ENCODE measurements around the gene C1QTNF6.

C1QTNF6 gene

GRCh38 chr22:37190262-37190780 is 2.3 kb upstream of the C1QTNF6 start:
- DNase-seq: no peak

DNA sequence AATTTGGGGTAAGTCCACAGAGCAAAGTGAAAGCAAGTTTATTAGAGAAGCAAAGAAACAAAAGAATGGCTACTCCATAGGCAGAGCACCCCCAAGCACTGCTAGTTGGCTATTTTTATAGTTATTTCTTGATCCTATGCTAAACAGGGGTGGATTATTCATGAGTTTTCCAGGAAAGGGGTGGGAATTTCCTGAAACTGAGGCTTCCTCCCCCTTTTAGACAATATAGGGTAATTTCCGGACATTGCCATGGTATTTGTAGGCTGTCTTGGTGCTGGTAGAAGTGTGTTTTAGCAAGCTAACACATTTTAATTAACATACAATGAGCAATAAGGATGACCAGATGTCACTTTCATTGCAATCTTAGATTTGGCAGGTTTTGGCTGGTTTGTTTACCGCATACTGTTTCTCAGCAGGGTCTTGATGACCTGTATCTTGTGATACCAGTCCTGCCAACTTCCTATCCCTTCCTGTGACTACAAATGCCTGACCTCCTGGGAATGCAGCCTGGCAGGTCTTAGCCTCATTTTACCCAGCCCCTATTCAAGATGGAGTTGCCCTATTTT is 937 bp upstream of the C1QTNF6 start:
- no peak for DNase-seq

- no peak for DNase-seq
These were observed 526 bp downstream of the C1QTNF6 start for GRCh38 chr22:37187552-37187890.

DNA sequence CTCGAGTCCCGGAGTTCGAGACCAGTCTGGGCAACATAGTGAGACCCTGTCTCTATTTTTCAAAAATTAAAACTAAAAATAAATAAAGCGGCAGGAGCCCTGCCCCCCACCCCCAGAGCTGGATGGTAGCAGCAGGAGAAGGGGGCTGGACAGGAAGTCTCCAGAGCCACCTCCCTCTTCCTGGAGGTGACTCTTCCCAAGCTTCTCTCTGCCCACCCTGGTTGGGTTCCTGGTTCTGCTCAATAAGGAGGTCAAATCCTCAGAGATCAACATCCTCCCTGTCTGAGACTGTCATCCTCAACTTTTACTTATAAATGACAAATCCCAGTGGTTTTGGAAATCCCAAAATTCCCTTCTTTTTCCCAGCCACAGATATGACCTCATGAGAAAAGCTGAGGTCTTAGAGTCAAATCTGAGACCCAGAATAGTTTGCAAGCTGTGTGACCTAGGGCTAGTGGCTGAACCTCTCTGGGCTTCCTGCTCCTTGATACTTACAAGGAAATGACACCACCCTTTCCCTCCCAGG is 987 bp downstream of the C1QTNF6 start:
- no peak for DNase-seq

DNA sequence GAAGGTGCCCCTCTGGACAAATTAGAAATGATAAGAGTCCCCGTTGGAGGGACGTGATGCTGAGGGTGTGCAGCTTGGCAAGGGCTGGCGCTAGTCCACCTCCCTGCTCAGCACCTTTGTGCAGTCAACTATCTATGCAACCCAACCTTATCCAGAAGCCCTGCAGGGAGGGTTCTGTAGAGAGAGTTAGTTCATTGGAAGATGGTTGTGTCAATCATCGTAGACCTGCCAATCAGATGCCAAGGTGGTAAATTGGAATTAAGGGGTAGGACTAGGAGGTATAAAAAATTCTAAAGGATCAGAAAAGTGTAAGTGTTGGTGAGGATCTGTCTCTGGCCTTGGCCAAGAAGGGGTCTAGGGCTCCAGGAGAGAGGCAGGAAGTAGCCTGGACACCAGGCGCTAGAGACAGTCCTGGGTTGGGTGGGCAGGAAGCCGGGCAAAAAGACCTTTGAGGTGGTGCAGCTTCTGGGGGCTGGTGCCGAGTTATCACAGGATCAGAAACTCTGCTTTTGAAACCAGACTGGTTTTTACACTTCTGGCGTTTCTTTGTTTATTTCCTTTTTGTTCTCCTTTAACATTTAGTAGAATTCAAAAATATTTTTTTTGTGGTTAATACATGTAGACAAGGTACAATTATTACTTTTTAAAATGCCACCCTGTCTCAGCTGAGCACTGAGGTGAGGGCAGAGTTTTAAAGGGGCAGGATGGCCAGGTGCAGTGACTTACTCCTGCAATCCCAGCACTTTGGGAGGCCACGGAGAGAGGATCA is 1.6 kb downstream of the C1QTNF6 start:
- DNase-seq: peak in 5 of 6 experiments; percentile 19 to 73 (median 57)

- no peak for DNase-seq
These were observed 2.3 kb downstream of the C1QTNF6 start for GRCh38 chr22:37185646-37186227.

- DNase-seq: no peak
These were observed 3.1 kb downstream of the C1QTNF6 start for GRCh38 chr22:37184816-37185541.

DNA sequence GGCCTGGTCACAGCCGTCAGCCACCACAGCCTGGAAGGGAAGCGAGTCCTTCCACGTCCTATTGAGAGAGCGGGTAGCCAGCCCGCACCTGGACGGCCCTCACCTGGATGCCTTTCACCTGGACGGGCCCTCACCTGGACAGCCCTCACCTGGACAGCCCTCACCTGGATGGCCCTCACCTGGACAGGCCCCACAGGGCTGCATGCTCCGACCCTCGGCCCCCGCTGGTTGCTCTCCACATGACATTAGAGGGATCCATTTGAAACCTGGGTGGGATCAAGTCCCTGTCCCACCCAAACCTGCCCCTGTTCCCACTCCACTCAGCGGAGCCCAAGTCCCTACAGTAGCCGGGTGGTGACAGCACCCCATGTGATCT is 3.7 kb downstream of the C1QTNF6 start:
- no peak for DNase-seq

DNA sequence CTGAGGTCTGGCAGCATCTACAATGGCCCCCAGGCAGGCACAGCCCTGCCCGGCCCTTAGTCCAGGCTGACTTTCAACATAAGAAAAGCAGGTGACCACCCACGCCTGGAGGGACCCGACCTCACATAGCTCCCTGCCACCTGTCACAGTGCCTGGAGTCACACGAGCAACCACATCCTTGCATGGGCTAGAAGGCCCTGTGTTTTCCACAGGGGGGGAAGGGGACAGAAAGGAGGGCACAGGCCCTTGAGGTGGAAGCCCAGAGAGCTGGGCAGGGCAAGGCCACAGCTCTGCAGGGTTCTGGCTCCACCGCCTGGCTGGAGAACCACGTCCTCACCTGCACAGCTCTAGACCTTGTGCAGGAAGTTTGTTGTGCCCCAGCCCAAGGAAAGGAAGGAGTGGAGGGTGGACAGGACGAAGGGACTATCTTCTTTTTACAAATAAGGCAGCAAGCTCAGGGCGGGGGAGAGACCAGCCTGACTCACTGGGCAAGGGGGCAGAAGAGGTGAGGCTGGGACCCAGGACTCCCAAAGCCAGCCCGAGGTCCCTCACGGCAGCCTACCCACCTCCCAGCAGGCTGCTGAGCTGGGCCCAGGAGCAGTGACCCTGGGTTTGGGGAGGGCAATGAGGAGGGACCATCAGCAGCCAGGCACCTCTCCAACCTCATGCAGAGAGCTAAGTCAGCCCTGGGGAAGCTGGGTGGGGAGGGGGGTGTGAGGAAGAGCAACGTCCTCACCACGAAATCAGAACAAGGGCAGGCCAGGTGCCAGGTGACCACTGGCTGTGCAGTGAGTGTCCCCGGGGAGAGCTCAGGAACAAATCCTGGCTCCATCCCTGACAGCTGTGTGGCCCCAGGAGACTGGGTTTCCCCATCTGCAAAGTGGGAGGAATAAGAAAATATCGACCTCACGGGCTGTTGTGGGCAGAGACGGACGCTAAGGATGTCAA is 4.3 kb downstream of the C1QTNF6 start:
- DNase-seq: no peak

GRCh38 chr22:37182949-37183245 is 5.2 kb downstream of the C1QTNF6 start:
- no peak for DNase-seq

DNA sequence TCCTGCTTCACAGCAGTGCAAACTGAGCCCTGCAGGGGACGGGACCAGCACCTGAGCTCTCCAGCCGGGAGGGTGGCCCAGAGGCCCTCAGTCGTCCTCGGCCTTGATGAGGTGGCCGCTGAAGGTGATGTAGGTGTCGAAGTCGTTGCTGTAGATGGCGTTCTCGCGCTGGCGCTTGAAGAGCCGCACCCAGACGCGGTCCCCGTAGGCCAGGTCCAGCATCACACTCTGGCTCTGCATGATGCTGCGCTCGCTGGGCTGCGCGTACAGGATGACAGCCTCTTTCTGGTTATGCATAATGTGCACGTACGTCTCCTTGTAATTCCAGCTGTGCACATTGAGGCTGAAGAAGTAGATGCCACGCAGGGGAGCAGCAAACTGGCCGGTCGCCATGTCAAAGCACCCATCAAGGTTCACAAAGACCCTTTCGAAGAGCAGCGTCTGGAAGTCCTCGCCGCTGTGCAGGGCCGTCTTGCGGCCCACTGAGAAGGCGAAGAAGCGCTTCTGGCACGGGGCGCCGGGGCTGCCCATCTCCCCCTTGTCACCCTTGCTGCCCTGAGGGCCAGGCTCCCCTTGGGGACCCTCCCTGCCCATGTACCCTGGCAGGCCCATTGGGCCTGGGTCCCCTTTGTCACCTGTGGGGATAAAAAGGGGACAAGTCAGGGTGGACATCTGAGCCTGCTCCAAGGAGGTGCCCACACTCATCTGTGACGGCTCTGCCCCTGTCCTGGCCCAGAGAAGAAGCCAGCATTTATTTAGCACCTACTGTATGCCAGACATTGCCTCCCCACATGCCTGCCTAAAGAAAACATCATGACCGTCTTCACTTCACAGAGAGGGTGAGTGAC is 5.7 kb downstream of the C1QTNF6 start:
- no peak for DNase-seq

DNA sequence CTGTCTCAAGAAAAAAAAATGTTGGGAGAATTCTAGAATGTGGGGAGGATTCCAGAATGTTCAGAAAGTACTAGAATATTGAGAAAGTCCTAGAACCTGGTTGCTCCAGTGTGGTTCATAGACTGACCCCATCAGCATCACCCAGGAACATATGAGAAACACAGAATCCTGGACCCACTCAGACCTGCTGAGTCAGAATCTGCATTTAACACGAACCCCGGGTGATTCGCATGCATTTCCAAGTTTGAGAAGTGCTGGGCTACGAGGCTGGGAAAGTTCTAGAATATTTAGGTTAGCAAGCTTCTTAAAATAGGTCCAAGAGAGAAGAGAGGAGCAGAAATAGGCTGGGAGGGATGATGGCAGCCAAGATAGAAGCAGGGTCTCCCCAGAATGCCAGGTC is 6.4 kb downstream of the C1QTNF6 start:
- DNase-seq: no peak

DNA sequence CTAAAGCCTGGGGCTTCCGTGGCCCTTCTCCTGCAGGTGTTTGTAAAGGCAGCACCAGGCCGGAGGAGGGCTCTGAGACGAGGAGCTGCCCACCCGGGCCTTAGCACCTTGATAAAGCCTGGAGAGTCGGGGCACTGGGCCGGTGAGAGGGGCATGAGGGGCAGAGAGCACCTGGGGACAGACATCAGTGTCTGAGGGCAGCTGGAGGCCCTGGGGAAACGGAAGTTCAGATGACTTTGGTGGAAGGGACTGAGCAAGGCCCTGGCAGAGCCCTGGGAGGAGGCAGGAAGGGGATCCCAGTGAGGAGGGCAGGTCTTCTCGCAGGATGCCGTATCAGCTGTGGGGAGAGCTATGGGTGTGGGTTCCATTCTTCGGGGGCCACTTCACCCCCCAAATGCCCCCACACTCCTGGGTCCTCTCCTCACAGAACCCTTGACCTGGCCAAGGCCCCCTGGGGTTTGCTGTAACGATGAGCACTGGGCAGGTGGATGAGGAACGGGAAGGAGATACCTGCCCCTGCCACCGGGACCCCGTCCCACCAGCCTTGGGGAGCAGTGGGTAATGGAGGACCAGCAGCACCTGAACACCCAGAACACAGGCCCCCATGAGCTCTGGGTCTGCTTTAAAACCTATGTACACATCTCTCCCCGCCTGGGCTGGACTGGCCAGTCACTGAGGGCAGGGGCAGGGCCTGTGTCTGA is 7.4 kb downstream of the C1QTNF6 start:
- DNase-seq: no peak

- DNase-seq: no peak
These were observed 8.2 kb downstream of the C1QTNF6 start for GRCh38 chr22:37179622-37180420.

GRCh38 chr22:37179126-37179470 is 8.9 kb downstream of the C1QTNF6 start:
- no peak for DNase-seq

- no peak for DNase-seq
These were observed 9.5 kb downstream of the C1QTNF6 start for GRCh38 chr22:37178350-37179125.

GRCh38 chr22:37177755-37178154 is 10.3 kb downstream of the C1QTNF6 start:
- no peak for DNase-seq

- DNase-seq: no peak
These were observed 10.8 kb downstream of the C1QTNF6 start for GRCh38 chr22:37177221-37177620.

DNA sequence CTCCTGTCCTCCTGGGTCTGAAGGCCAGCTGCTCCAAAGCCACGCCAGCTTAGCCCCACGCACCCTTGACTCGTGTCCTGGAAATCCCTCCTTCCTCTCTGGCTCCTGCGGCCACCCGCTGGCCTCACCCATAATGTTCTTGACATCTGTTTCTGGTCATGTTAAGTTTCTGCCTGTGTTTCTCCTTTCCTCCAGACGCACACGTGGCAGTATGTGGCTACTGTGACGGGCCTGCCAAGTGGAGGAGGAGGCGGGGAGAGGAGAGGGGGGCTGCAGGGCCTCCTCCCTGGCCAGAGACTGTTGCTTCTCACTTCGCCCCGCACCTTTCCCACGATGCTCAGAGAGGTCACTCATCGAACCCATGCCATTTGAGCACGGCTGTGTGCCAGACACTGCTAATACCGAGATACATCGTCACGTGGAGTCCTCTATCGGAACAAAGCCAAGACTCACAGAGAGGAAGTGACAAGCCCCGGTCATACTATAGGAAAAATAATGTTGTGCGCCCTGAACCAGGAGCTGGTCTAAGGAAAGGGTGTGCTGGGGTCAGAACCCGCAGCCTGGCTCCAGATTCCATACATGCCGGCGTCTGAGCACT is 11.5 kb downstream of the C1QTNF6 start:
- DNase-seq: peak in 1 of 6 experiments; percentile 13

Data from stimulated activated naive CD4-positive, alpha-beta T cell (primary cell).